B cell (primary cell): ENCODE results near the gene CNST. TPM values are rescaled to one million over a fixed set of nuclear protein-coding genes. Genes with fewer than 3 reads are reported as not detected.

Experiments
- ATAC-seq: fragments of 200-7000 bp; cut with Tn5 transposase; one replicate; pipeline ENCODE4 v1.10.0; 2021; ENCODE audit warnings: low read depth, mild to moderate bottlenecking, moderate number of reproducible peaks, moderate library complexity
- CTCF ChIA-PET: fragments of 350-600 bp; sonication (Branson Sonifier 250); formaldehyde crosslinking; loops from one replicate; lab custom pipeline; 2021; ENCODE audit warnings: antibody characterized with exemption, inconsistent platforms; lab: Charles Lee
- POLR2A ChIA-PET: fragments of 350-600 bp; sonication (Branson Sonifier 250); formaldehyde crosslinking; loops from one replicate; lab custom pipeline; 2021; ENCODE audit warnings: antibody characterized with exemption; lab: Charles Lee
- DNase-seq: peaks from one replicate; pipeline ENCODE4 v3.0.0; 2013
- H2AFZ ChIP-seq: 2 replicates; pipeline ENCODE4 v1.6.1; 2012; ENCODE audit warnings: mild to moderate bottlenecking, low read depth, low read length; ENCODE audit not compliant: insufficient read depth, poor library complexity, severe bottlenecking
- H3K27ac ChIP-seq, 2 donors: 1 replicate in 1 of 2; 2 replicates in 1 of 2; pipeline ENCODE4 v1.5.1; 2012 to 2013; ENCODE audit warnings: low read length in 2 of 2, mild to moderate bottlenecking in 2 of 2, moderate library complexity in 1 of 2
- H3K27me3 ChIP-seq, 4 experiments: fragments of 200-600 bp in 1 of 4; sonication (generic) in 1 of 4; replicated peaks in 1 of 4; 1 replicate in 2 of 4; 2 replicates in 2 of 4; pipeline versions ENCODE4 v1.6.1 to v1.7.0; 2013 to 2016; ENCODE audit warnings: low read length in 3 of 4, mild to moderate bottlenecking in 2 of 4, mixed read lengths in 1 of 4, moderate library complexity in 1 of 4; ENCODE audit not compliant: insufficient read depth in 4 of 4, control insufficient read depth in 3 of 4; ENCODE audit errors: control extremely low read depth in 1 of 4
- H3K36me3 ChIP-seq, 2 experiments: replicated peaks in 1 of 2; 1 replicate in 1 of 2; 2 replicates in 1 of 2; pipeline versions ENCODE4 v1.6.1 to v1.7.1; 2013; ENCODE audit warnings: low read length in 1 of 2; ENCODE audit not compliant: insufficient read depth in 2 of 2, control insufficient read depth in 1 of 2; ENCODE audit errors: control extremely low read depth in 1 of 2, extremely low read depth in 1 of 2
- H3K4me1 ChIP-seq, 2 donors: fragments of 200-600 bp in 1 of 2; sonication (generic) in 1 of 2; 1 replicate in 1 of 2; 2 replicates in 1 of 2; pipeline versions ENCODE4 v1.5.1 to v1.6.1; 2013 to 2017; ENCODE audit warnings: low read length in 2 of 2; ENCODE audit not compliant: control insufficient read depth in 2 of 2, insufficient read depth in 2 of 2
- H3K4me2 ChIP-seq: replicated peaks from 2 replicates; pipeline ENCODE3; 2012; ENCODE audit warnings: mild to moderate bottlenecking, low read depth, low read length; ENCODE audit not compliant: poor library complexity, severe bottlenecking
- H3K4me3 ChIP-seq, 5 experiments: fragments of 200-600 bp in 1 of 5; sonication (generic) in 1 of 5; 1 replicate in 3 of 5; 2 replicates in 2 of 5; pipeline versions ENCODE4 v1.5.1 to v1.7.0; 2011 to 2016; ENCODE audit warnings: low read length in 4 of 5, mild to moderate bottlenecking in 4 of 5, low read depth in 2 of 5, control low read depth in 1 of 5, moderate library complexity in 1 of 5; ENCODE audit not compliant: insufficient read depth in 1 of 5; ENCODE audit errors: control extremely low read depth in 1 of 5, extremely low read depth in 1 of 5
- H3K79me2 ChIP-seq: fragments of 200-600 bp; sonication (generic); one replicate; pipeline ENCODE4 v1.6.0; 2016; ENCODE audit warnings: low read length; ENCODE audit not compliant: control insufficient read depth, insufficient read depth
- H3K9ac ChIP-seq: fragments of 200-600 bp; sonication (generic); 2 replicates; pipeline ENCODE4 v1.6.1; 2017; ENCODE audit warnings: mild to moderate bottlenecking, low read length, moderate library complexity
- H3K9me3 ChIP-seq, 3 donors: one replicate each; pipeline versions ENCODE4 v1.6.1 to v1.7.1; 2013; ENCODE audit warnings: low read length in 2 of 3; ENCODE audit not compliant: control insufficient read depth in 2 of 3, insufficient read depth in 1 of 3; ENCODE audit errors: control extremely low read depth in 1 of 3
- H4K20me1 ChIP-seq: 2 replicates; pipeline ENCODE4 v1.6.0; 2012; ENCODE audit warnings: mild to moderate bottlenecking, low read length; ENCODE audit not compliant: insufficient read depth, control insufficient read depth, poor library complexity, severe bottlenecking
- H3K27ac Mint-ChIP-seq: one replicate; pipeline ENCODE4 v1.8.0; 2021; ENCODE audit warnings: mixed read lengths
- H3K27me3 Mint-ChIP-seq: one replicate; pipeline ENCODE4 v1.8.0; 2021; ENCODE audit warnings: mixed read lengths
- H3K4me1 Mint-ChIP-seq: one replicate; pipeline ENCODE4 v1.8.0; 2021; ENCODE audit warnings: mixed read lengths
- H3K4me3 Mint-ChIP-seq: one replicate; pipeline ENCODE4 v1.8.0; 2021; ENCODE audit warnings: mixed read lengths
- H3K9me3 Mint-ChIP-seq: one replicate; pipeline ENCODE4 v1.8.0; 2022; ENCODE audit warnings: mixed read lengths; ENCODE audit not compliant: insufficient read depth
- EZH2 ChIP-seq: IDR thresholded peaks from 2 replicates; pipeline ENCODE4 v1.6.1; 2012; ENCODE audit warnings: borderline replicate concordance, low read depth, mild to moderate bottlenecking, moderate library complexity, low read length; ENCODE audit not compliant: insufficient read depth, poor library complexity, severe bottlenecking
- WGBS: methylation state at CpG from one replicate; pipeline ENCODE4 v1.1.5; 2013; ENCODE audit warnings: missing lambda C conversion rate; ENCODE audit not compliant: insufficient coverage; 5-methylcytosine and 5-hydroxymethylcytosine counted together
- intact Hi-C: fragments of 100-400 bp; cut with micrococcal nuclease; formaldehyde crosslinking; loops from one replicate; pipeline ENCODE4 v1.10.0; 2022
- polyA plus RNA-seq: library from polyadenylated mRNA; depleted of rRNA; stranded (reverse); fragments of >200 nt; gene quantifications from 2 replicates; pipeline ENCODE4 v1.2.3, GENCODE V29; 2012
- total RNA-seq, 2 donors: library from RNA; stranded (reverse); fragments of 120-200 nt in 1 of 2; gene quantifications; 1 replicate in 1 of 2; 2 replicates in 1 of 2; pipeline versions ENCODE4 v1.2.3 to v1.2.4, GENCODE V29; 2013 to 2022
- TF ChIP-seq, protein P1 (sequence below): fragments of 200-600 bp; IDR thresholded peaks from one replicate; pipeline ENCODE4 v1.8.0; 2022; ENCODE audit warnings: antibody characterized with exemption, mild to moderate bottlenecking

CNST gene
- total and polyA plus RNA-seq, 2 donors (not counting 1 experiment from before 2014, with no cell fraction given): 26.9 to 54.0 TPM

DNA sequence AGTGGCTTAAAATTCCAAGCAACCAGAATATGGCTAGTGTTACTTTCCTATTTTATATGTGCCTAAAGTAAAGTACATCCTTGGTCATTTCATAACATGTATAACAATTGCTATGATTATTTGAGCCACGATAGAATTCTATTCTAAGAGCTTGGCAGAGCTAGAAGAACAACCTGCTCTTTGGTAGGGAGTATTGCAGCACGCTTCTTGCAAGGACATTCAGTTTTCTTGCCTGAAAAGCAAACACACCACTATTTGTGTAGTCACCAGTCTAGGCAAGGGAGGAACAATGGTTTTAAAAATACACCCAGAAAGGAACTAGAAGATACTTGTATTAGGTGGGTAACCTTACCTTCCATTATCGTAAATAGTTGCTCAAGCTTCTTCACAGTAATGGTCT is 51.5 kb downstream of the CNST start:
- H3K27me3 ChIP-seq: no peaks in the 10 kb centered on the region
- no peak overlapping the region for H3K9ac ChIP-seq
- H3K9me3 Mint-ChIP-seq: no peaks in the 10 kb centered on the region
- WGBS: 100% methylated on average over 1 of the region's 3 CpGs
- H3K9me3 ChIP-seq: no peaks in the 10 kb centered on the region
- H3K27ac ChIP-seq: no peak overlapping the region
- no peaks in the 10 kb centered on the region for H3K27me3 Mint-ChIP-seq
- TF ChIP-seq EZH2: no peak
- TF ChIP-seq, protein P1, sequence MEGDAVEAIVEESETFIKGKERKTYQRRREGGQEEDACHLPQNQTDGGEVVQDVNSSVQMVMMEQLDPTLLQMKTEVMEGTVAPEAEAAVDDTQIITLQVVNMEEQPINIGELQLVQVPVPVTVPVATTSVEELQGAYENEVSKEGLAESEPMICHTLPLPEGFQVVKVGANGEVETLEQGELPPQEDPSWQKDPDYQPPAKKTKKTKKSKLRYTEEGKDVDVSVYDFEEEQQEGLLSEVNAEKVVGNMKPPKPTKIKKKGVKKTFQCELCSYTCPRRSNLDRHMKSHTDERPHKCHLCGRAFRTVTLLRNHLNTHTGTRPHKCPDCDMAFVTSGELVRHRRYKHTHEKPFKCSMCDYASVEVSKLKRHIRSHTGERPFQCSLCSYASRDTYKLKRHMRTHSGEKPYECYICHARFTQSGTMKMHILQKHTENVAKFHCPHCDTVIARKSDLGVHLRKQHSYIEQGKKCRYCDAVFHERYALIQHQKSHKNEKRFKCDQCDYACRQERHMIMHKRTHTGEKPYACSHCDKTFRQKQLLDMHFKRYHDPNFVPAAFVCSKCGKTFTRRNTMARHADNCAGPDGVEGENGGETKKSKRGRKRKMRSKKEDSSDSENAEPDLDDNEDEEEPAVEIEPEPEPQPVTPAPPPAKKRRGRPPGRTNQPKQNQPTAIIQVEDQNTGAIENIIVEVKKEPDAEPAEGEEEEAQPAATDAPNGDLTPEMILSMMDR: no peak
- H3K79me2 ChIP-seq: peaks cover 55% of the 10 kb centered on the region
- DNase-seq (no peak), ATAC-seq (no peak)
- H3K27ac Mint-ChIP-seq: no peak overlapping the region
- peaks cover 7% of the 10 kb centered on the region for H3K4me1 Mint-ChIP-seq
- H2AFZ ChIP-seq: no peak overlapping the region
- no peaks in the 10 kb centered on the region for H3K4me1 ChIP-seq
- no peak overlapping the region for H3K4me3 ChIP-seq
- H3K4me2 ChIP-seq: no peak overlapping the region
- peaks cover 2 to 22% of the 10 kb centered on the region in 2 experiments for H3K36me3 ChIP-seq
- intact Hi-C loops: no loop called here
- POLR2A ChIA-PET: no interaction called here
- peaks cover 53% of the 10 kb centered on the region for H4K20me1 ChIP-seq
- CTCF ChIA-PET: no interaction called here
- no peak overlapping the region for H3K4me3 Mint-ChIP-seq

DNA sequence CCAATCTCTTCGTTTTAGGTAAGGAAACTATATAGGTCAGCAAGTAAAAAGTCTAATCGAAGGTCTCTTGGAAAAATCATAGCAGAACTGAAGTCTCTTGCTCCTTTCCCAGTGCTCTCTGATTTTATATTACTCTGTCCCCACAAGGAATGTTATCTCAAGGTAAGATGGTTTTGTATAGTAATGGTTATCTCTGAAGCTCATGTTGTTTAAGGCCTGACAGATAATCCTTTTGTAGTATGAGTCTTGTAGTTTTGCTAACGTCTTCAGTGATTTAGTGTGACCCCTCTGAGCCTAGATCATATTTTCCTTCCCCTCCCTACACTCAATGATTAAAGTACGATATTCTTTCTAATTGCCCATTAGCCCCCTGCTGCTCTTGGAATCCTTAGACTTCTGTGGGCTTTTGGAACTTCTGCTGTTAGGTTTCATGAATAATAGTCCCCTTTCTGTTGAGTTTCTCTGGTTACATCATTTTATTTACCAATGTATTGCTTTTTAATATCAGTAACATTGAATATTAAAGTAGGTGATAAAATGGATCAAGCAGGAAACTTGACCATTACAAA is 52.1 kb downstream of the CNST start:
- H3K9ac ChIP-seq: no peak overlapping the region
- Mint-ChIP-seq H3K9me3 (no peaks in the 10 kb centered on the region), H3K27me3 (no peaks in the 10 kb centered on the region), H3K27ac (no peak overlapping the region), H3K4me1 (peaks cover 2% of the 10 kb centered on the region), H3K4me3 (no peak overlapping the region)
- peaks cover 49% of the 10 kb centered on the region for H3K79me2 ChIP-seq
- ChIA-PET POLR2A (interaction anchor here (0.7 kb wide), 1 partner anchor 1032 kb away, joined by 4 read pairs; no protein-coding TSS in a partner anchor), CTCF (no interaction called here)
- H4K20me1 ChIP-seq: peaks cover 48% of the 10 kb centered on the region
- H3K27ac ChIP-seq: no peak overlapping the region
- intact Hi-C loops: no loop called here
- H3K4me1 ChIP-seq: no peaks in the 10 kb centered on the region
- no peaks in the 10 kb centered on the region for H3K9me3 ChIP-seq
- no peaks in the 10 kb centered on the region for H3K27me3 ChIP-seq
- no peak overlapping the region for H3K4me2 ChIP-seq
- no peak for ATAC-seq
- H2AFZ ChIP-seq: no peak overlapping the region
- peaks cover 3 to 25% of the 10 kb centered on the region in 2 experiments for H3K36me3 ChIP-seq
- TF ChIP-seq EZH2: no peak
- TF ChIP-seq, protein P1: no peak
- WGBS: no CpG with 5 or more reads among the region's 4 CpGs
- DNase-seq: no peak
- H3K4me3 ChIP-seq: no peak overlapping the region
